OCI-LY3 (cell line): Measurements from ENCODE around the gene CYP2D6.

Experiments used
- H2AFZ ChIP-seq: fragments of 200-600, 300-600 bp; shearing (Covaris generic); 2 replicates; pipeline ENCODE4 v1.6.0; 2014; ENCODE audit warnings: antibody characterized with exemption, low read depth, low read length
- H3K27ac ChIP-seq: fragments of 200-600, 300-600 bp; sonication (generic); 2 replicates; pipeline ENCODE4 v1.5.1; 2014; ENCODE audit warnings: mild to moderate bottlenecking, low read length, moderate library complexity, mixed read lengths
- H3K27me3 ChIP-seq: fragments of 200-600, 300-600 bp; sonication (generic); 2 replicates; pipeline ENCODE4 v1.6.1; 2014; ENCODE audit warnings: low read depth, low read length, mixed read lengths
- H3K36me3 ChIP-seq: fragments of 200-600, 300-600 bp; sonication (generic); replicated peaks from 2 replicates; pipeline ENCODE3; 2014; ENCODE audit warnings: low read depth, low read length, mixed read lengths
- H3K4me1 ChIP-seq: fragments of 300-600, 200-600 bp; sonication (generic); 2 replicates; pipeline ENCODE4 v1.6.1; 2014; ENCODE audit warnings: low read length, mixed read lengths
- H3K4me2 ChIP-seq: fragments of 200-600, 300-600 bp; sonication (generic); 2 replicates; pipeline ENCODE4 v1.6.1; 2014; ENCODE audit warnings: low read length, mixed read lengths
- H3K4me3 ChIP-seq: fragments of 300-600, 200-600 bp; sonication (generic); 2 replicates; pipeline ENCODE4 v1.5.1; 2014; ENCODE audit warnings: antibody characterized with exemption, mild to moderate bottlenecking, low read length, moderate library complexity
- H3K79me2 ChIP-seq: fragments of 300-600, 200-600 bp; shearing (Covaris generic); 2 replicates; pipeline ENCODE4 v1.6.1; 2014; ENCODE audit warnings: mild to moderate bottlenecking, low read length, mixed read lengths
- H3K9ac ChIP-seq: fragments of 300-600, 200-600 bp; shearing (Covaris generic); 2 replicates; pipeline ENCODE4 v1.6.0; 2014; ENCODE audit warnings: mild to moderate bottlenecking, low read length, moderate library complexity
- H3K9me3 ChIP-seq: fragments of 200-600, 300-600 bp; shearing (Covaris generic); 2 replicates; pipeline ENCODE4 v1.6.1; 2014; ENCODE audit warnings: low read length, mixed read lengths; ENCODE audit not compliant: insufficient read depth
- H4K20me1 ChIP-seq: fragments of 200-600, 300-600 bp; sonication (generic); 2 replicates; pipeline ENCODE4 v1.6.1; 2016; ENCODE audit warnings: low read length, mixed read lengths; ENCODE audit not compliant: insufficient read depth
- CTCF ChIP-seq: fragments of 200-600, 300-600 bp; sonication (generic); IDR thresholded peaks from 2 replicates; pipeline ENCODE4 v1.5.1; 2014; ENCODE audit warnings: antibody characterized with exemption, low read length, low read depth
- EZH2phosphoT487 ChIP-seq: fragments of 200-600 bp; shearing (Covaris generic); IDR thresholded peaks from 2 replicates; pipeline ENCODE4 v1.6.1; 2018; ENCODE audit warnings: antibody characterized with exemption, mixed run types, low read depth

Gene CYP2D6

DNA sequence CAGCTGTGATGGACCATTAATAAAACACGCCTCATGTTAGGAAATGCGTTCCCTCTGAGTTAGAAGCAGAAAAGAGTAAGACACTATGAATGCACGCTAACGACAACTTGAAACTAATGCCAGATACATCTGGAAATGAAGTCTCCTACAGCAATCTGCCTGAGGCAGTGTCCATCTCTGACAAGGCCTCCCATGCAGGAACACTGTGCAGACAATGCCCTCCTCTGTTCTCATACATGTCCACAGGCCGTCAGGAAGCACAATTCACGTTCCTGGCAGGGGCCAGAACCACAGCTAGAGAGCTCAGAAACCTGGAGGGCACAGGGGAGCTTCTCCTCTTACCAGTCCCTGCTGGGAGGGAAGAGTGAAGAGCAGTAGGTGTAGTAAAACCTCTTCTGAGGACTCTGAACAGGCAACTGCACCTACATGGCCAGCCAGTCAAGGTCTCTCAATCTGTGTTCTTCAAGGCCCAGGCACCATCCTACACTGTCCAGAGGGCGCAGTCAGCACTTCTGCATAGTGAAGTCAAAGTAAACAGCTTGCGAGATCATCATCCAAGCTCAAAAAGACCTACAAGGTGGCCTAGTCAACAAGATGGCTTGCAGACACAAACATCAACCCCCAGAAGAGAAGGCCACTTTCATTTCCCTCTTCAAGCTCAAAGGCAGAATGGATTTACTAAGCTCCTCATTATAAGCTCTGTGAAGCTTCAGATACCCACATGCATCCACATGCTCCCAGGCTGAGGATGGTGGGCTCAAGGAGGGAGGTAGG lies 41.5 kb upstream of the CYP2D6 start:
- H3K27me3 ChIP-seq: no peaks in the 10 kb centered on the region
- peaks cover 48% of the 10 kb centered on the region for H4K20me1 ChIP-seq

GRCh38 chr22:42171417-42171816 lies 40.8 kb upstream of the CYP2D6 start:
- Histone ChIP-seq H3K79me2 (peaks cover 42% of the 10 kb centered on the region), H3K9me3 (no peaks in the 10 kb centered on the region), H3K4me3 (no peak overlapping the region), H3K4me2 (no peak overlapping the region), H2AFZ (no peak overlapping the region), H4K20me1 (peaks cover 45% of the 10 kb centered on the region), H3K9ac (no peak overlapping the region), H3K27ac (no peak overlapping the region), H3K36me3 (peaks cover 22% of the 10 kb centered on the region), H3K27me3 (no peaks in the 10 kb centered on the region), H3K4me1 (peaks cover 21% of the 10 kb centered on the region)
- TF ChIP-seq CTCF: no peak
- no peak for TF ChIP-seq EZH2phosphoT487

More for the DNA sequence above, 41.5 kb upstream of the CYP2D6 start:
- Histone ChIP-seq H3K9ac (no peak overlapping the region), H3K9me3 (no peaks in the 10 kb centered on the region), H2AFZ (no peak overlapping the region), H3K4me3 (no peak overlapping the region), H3K79me2 (peaks cover 44% of the 10 kb centered on the region), H3K27ac (peak overlapping the region; percentile 15; the same call in 1 of the 2 replicates), H3K4me1 (peaks cover 21% of the 10 kb centered on the region), H3K36me3 (peaks cover 20% of the 10 kb centered on the region), H3K4me2 (peak overlapping the region; percentile 34)
- TF ChIP-seq CTCF (no peak), EZH2phosphoT487 (no peak)

GRCh38 chr22:42170946-42171345 lies 40.3 kb upstream of the CYP2D6 start:
- no peak overlapping the region for H3K9ac ChIP-seq

More at GRCh38 chr22:42170946-42171345, 40.3 kb upstream of the CYP2D6 start:
- Histone ChIP-seq H3K4me3 (no peak overlapping the region), H4K20me1 (peaks cover 40% of the 10 kb centered on the region), H3K36me3 (peaks cover 19% of the 10 kb centered on the region), H3K27me3 (no peaks in the 10 kb centered on the region), H3K9me3 (no peaks in the 10 kb centered on the region), H3K4me1 (peaks cover 21% of the 10 kb centered on the region), H3K79me2 (peaks cover 37% of the 10 kb centered on the region), H3K4me2 (no peak overlapping the region), H3K27ac (no peak overlapping the region), H2AFZ (no peak overlapping the region)
- TF ChIP-seq CTCF (no peak), EZH2phosphoT487 (no peak)
